ENCODE measurements around the gene SAFB. TPM values are rescaled to one million over a fixed set of nuclear protein-coding genes. Genes with fewer than 3 reads are reported as not detected.

The SAFB gene
- total RNA-seq, 4 donors from 2014 or later: 65.5 to 135 (median 86.4) TPM

DNA sequence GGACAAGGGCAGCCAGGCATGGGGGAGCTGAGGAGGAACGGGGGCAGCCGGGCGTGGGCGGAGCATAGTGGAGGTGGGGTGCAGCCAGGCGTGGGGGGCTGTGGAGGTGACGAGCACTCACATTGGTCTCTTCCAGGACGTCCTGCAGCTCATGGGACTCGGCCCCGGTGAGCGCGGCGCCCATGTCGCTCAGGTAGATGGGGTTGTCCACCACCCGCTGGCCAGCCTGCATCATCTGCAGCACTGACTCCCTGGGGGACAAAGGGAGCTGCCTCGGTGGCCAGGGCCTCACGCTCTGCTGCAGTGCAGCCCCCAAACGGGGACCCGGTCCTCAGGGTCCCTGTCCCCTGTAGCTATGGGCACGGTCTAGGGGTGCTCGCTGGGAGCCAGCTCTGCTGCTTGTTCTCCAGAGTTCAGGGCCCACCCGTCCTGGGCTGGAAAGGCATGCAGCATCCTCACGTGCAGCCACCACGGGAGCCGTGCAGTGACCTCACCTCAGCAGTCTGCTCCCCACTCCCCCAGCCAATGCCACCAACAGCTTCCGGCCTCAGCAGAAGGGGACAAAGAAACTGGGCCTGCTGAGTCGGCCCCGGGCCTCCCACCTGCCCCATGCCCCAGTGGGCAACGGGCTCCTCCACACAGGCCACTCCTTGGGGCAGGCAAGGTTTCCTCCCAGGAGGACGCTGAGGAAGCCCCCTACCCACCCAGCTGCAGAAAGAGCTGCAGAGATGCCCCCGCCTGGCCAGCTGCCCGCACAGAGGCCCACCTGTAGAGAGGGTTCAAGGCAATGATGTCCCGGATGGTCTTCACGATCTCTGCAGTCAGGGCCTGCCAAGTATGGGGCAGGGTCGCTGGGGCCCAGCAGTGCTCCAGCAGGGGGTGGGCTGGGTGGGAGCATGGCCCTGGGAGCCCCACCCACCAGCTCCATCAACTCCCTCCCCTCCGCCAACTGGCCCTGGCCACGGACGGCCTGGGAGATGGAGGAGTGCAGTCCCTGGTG is 85.0 kb downstream of the SAFB start:
- TF ChIP-seq, protein P1, sequence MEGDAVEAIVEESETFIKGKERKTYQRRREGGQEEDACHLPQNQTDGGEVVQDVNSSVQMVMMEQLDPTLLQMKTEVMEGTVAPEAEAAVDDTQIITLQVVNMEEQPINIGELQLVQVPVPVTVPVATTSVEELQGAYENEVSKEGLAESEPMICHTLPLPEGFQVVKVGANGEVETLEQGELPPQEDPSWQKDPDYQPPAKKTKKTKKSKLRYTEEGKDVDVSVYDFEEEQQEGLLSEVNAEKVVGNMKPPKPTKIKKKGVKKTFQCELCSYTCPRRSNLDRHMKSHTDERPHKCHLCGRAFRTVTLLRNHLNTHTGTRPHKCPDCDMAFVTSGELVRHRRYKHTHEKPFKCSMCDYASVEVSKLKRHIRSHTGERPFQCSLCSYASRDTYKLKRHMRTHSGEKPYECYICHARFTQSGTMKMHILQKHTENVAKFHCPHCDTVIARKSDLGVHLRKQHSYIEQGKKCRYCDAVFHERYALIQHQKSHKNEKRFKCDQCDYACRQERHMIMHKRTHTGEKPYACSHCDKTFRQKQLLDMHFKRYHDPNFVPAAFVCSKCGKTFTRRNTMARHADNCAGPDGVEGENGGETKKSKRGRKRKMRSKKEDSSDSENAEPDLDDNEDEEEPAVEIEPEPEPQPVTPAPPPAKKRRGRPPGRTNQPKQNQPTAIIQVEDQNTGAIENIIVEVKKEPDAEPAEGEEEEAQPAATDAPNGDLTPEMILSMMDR (IDR thresholded peaks at IDR 0.05; ENCODE audit: low read depth): no peak

DNA sequence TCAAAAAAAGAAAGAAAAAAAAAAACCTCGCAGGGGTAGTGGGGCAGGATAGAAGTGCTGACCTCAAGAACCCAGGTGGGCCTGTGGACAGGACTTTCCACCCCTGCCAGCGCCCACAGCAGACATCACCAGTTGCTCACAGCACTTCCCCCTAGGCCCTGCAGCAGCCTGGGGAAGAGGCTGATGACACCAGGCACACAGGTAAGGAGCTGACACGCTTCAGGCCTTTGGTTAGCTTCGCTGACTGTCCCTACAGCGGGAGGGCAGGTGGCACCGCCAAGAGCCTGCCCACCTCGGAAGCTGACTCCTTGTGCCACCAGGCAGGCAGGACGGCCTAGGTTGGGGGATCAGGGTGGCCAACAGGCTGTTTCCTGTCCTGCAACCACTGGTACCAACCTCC is 88.1 kb downstream of the SAFB start:
- TF ChIP-seq, protein P1 (IDR thresholded peaks at IDR 0.05; ENCODE audit: low read depth): no peak

DNA sequence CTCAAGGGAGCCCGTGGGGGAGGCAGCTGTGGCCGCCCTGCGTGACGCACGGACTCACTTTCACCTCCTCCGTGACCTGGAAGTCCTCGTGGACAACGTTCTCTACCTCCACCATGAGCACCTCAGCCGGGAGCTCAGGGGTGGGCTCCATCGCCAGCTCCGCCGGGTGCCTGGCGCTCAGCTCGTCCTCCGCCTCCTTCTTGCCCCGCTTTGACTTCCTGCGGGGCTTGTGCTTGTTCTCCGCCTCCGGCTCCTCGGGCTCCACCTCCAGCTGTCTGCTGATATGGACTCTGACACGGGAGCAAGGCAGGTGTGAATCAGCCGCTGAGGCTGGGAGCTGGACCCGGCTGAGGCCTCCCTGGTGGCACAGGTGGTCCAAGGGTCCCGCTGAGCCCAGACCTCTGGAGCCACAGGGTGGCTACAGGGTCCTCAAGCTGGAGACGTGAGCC is 88.9 kb downstream of the SAFB start:
- TF ChIP-seq, protein P1 (IDR thresholded peaks at IDR 0.05; ENCODE audit: low read depth): no peak

DNA sequence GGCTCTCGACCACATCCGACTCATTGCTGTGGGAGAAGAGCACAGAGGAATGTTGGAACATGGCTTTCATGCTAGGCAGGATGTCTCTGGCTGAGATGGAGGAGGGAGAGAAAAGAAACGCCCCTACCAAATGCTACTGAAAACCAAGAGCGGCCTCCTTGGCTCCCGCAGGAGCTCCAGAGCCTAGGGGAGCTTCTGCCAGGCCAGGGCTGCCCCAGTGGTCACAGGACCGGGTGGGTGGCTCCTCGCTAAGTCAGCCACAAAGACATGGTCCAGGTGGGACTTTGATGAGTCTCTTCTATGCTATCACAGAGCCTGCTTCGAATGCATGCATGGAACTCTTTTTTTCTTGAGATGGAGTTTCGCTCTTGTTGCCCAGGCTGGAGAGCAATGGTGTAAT is 90.3 kb downstream of the SAFB start:
- TF ChIP-seq, protein P1 (IDR thresholded peaks at IDR 0.05; ENCODE audit: low read depth): no peak

DNA sequence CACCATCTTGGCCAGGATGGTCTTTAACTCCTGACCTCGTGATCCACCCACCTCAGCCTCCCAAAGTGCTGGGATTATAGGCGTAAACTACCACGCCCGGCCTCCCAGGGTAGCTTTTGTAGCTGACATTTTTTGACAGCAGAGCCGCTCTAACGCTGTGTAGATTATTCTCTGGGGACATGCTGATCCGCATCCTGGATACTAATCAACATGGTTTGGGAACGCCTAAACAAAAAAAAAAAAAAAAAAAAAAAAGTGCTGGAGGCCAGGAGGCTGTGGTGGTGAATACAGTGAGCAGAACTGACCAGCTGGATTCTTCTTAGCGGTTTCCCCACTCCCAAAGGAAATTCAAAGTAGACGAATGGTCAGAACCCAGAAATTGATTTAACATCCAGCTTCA is 91.9 kb downstream of the SAFB start:
- TF ChIP-seq, protein P1 (IDR thresholded peaks at IDR 0.05; ENCODE audit: low read depth): no peak

DNA sequence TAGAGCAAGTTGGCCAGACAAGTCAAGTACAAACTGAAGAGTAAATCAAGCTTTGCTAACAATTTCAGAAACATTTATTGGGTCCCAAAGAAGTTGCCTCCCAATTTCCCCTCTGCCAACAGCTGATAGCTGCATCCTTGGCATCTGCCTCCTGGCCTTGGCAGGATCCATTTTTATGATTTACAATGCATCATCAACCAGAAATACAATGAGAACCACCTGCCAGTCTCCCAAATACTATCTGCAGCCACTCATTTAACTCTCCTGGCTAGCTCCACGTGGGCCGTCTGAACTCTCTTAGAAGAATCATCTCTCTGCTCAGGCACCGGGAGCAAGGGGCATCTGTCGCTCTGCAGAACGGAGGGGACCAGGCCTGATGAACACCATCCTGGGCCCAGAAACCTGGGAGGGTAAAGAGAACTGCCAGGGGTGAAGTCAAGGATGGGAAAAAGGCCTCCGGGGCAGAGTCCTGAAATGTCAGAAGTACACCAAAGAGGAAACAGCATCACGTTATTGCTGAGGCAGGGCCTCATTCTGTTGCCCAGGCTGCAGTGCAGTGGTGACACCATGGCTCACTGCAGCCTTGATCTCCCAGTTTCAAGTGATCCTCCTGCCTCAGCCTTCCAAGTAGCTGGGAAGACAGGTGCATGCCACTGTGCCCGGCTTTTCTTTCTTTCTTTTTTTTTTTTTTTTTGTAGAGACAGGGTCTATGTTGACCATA is 94.5 kb downstream of the SAFB start:
- TF ChIP-seq, protein P1 (IDR thresholded peaks at IDR 0.05; ENCODE audit: low read depth): no peak

Small RNA genes lying within 50 kb of the gene (small RNA-seq; reads per million reads assigned to genes)
- gene SNRPEP4: not detected

Other genes starting within 250 kb of the SAFB start
- gene ZNRF4, start 167.7 kb upstream of the SAFB start, total RNA-seq: not detected
- gene TINCR, start 55.1 kb upstream of the SAFB start, total RNA-seq: under 1 TPM; 0.33 to 0.51 (median 0.41) TPM
- gene SAFB2, start 307 bp upstream of the SAFB start, total RNA-seq: 10 to 100 TPM; 33.6 to 72.0 (median 45.2) TPM
- 10 to 100 TPM; 41.1 to 67.8 (median 47.7) TPM for gene MICOS13, start 57.4 kb downstream of the SAFB start, total RNA-seq
- gene HSD11B1L, start 57.9 kb downstream of the SAFB start, total RNA-seq: 10 to 100 TPM in 1 of 4 donors, 1 to 10 TPM in 3; 4.1 to 13.4 (median 7.6) TPM
- gene RPL36, start 67.2 kb downstream of the SAFB start, total RNA-seq: 100 to 1,000 TPM; 617 to 960 (median 857) TPM
- gene LONP1, start 97.1 kb downstream of the SAFB start, total RNA-seq: 10 to 100 TPM; 38.8 to 90.4 (median 43.5) TPM
- not detected for gene CATSPERD, start 97.6 kb downstream of the SAFB start, total RNA-seq
- 1 to 10 TPM in 1 of 4 donors, under 1 TPM in 1, not detected in 2; 0.66 to 1.9 TPM for gene PRR22, start 161.7 kb downstream of the SAFB start, total RNA-seq
- gene DUS3L, start 168.1 kb downstream of the SAFB start, total RNA-seq: 10 to 100 TPM; 19.4 to 25.1 (median 23.8) TPM
- gene NRTN, start 182.0 kb downstream of the SAFB start, total RNA-seq: not detected
- gene FUT6, start 216.6 kb downstream of the SAFB start, total RNA-seq: 1 to 10 TPM in 1 of 4 donors, not detected in 3; 1.1 TPM
- gene FUT3, start 228.4 kb downstream of the SAFB start, total RNA-seq: not detected
- gene FUT5, start 247.5 kb downstream of the SAFB start, total RNA-seq: not detected

Measured in subcutaneous adipose tissue (tissue), 4 donors.